ENCODE results near the gene PRR30. TPM values are rescaled to one million over a fixed set of nuclear protein-coding genes. Genes with fewer than 3 reads are reported as not detected.

Gene PRR30
- total and polyA plus RNA-seq, 2 donors, result not detected

GRCh38 chr2:27133905-27134780, 5.1 kb downstream of the PRR30 start, which contains the start of gene PREB:
Gene PREB (minus strand): TSS chr2:27134636. CDS start chr2:27134421, 215 bp downstream.
- H3K4me1 ChIP-seq (ENCODE audit: control insufficient read depth in 2 of 2, insufficient read depth in 2 of 2, low read length in 2 of 2), result peaks cover 5 to 13% of the 10 kb centered on the region in 2 donors
- peaks cover 34 to 36% of the 10 kb centered on the region in 2 donors for H3K36me3 ChIP-seq (ENCODE audit: control insufficient read depth in 2 of 2, insufficient read depth in 2 of 2, low read length in 1 of 2)
- H3K9me3 ChIP-seq (ENCODE audit: control insufficient read depth in 2 of 2, insufficient read depth in 1 of 2, low read length in 1 of 2), result no peaks in the 10 kb centered on the region
- H3K27ac ChIP-seq (ENCODE audit: low read depth in 1 of 2, low read length in 1 of 2), result peak within 1 kb of the TSS; percentile 52 to 80
- H3K4me3 ChIP-seq (ENCODE audit: low read length in 2 of 2), result peak within 1 kb of the TSS; percentile 89 to 91
- DNase-seq (ENCODE audit: low read depth in 6 of 9, low spot score in 9 of 9), result peak; percentile 76 to 99 (median 94)
- peaks cover 0 to 6% of the 10 kb centered on the region in 2 donors for H3K27me3 ChIP-seq (ENCODE audit: control insufficient read depth in 2 of 2, insufficient read depth in 1 of 2, low read length in 1 of 2)
- under 1% methylated on average over 86 of the region's 86 CpGs for WGBS

GRCh38 chr2:27133195-27133875, 5.9 kb downstream of the PRR30 start:
- Histone ChIP-seq H3K27me3 (ENCODE audit: control insufficient read depth in 2 of 2, insufficient read depth in 1 of 2, low read length in 1 of 2) (peaks cover 0 to 3% of the 10 kb centered on the region in 2 donors), H3K36me3 (ENCODE audit: control insufficient read depth in 2 of 2, insufficient read depth in 2 of 2, low read length in 1 of 2) (peaks cover 34 to 36% of the 10 kb centered on the region in 2 donors), H3K4me3 (ENCODE audit: low read length in 2 of 2) (peak overlapping the region; percentile 89 to 91), H3K9me3 (ENCODE audit: control insufficient read depth in 2 of 2, insufficient read depth in 1 of 2, low read length in 1 of 2) (no peaks in the 10 kb centered on the region), H3K27ac (ENCODE audit: low read depth in 1 of 2, low read length in 1 of 2) (no peak overlapping the region), H3K4me1 (ENCODE audit: control insufficient read depth in 2 of 2, insufficient read depth in 2 of 2, low read length in 2 of 2) (peaks cover 5 to 13% of the 10 kb centered on the region in 2 donors)
- 63% methylated on average over 14 of the region's 14 CpGs for WGBS
- peak in 1 of 9 donors; percentile 12 for DNase-seq (ENCODE audit: low read depth in 6 of 9, low spot score in 9 of 9)

- Histone ChIP-seq H3K4me3 (ENCODE audit: low read length in 2 of 2) (no peak overlapping the region), H3K27ac (ENCODE audit: low read depth in 1 of 2, low read length in 1 of 2) (no peak overlapping the region), H3K27me3 (ENCODE audit: control insufficient read depth in 2 of 2, insufficient read depth in 1 of 2, low read length in 1 of 2) (no peaks in the 10 kb centered on the region), H3K4me1 (ENCODE audit: control insufficient read depth in 2 of 2, insufficient read depth in 2 of 2, low read length in 2 of 2) (peaks cover 5 to 13% of the 10 kb centered on the region in 2 donors), H3K36me3 (ENCODE audit: control insufficient read depth in 2 of 2, insufficient read depth in 2 of 2, low read length in 1 of 2) (peaks cover 34 to 36% of the 10 kb centered on the region in 2 donors), H3K9me3 (ENCODE audit: control insufficient read depth in 2 of 2, insufficient read depth in 1 of 2, low read length in 1 of 2) (no peaks in the 10 kb centered on the region)
- WGBS, result 98% methylated on average over 11 of the region's 11 CpGs
- DNase-seq (ENCODE audit: low read depth in 6 of 9, low spot score in 9 of 9), result no peak
Observed at GRCh38 chr2:27131429-27131828, 7.8 kb downstream of the PRR30 start.

GRCh38 chr2:27130396-27130795, 8.8 kb downstream of the PRR30 start:
- no peak for DNase-seq (ENCODE audit: low read depth in 6 of 9, low spot score in 9 of 9)
- WGBS, result 99% methylated on average over 10 of the region's 10 CpGs
- Histone ChIP-seq H3K27me3 (ENCODE audit: control insufficient read depth in 2 of 2, insufficient read depth in 1 of 2, low read length in 1 of 2) (no peaks in the 10 kb centered on the region), H3K4me3 (ENCODE audit: low read length in 2 of 2) (no peak overlapping the region), H3K4me1 (ENCODE audit: control insufficient read depth in 2 of 2, insufficient read depth in 2 of 2, low read length in 2 of 2) (peaks cover 5 to 13% of the 10 kb centered on the region in 2 donors), H3K9me3 (ENCODE audit: control insufficient read depth in 2 of 2, insufficient read depth in 1 of 2, low read length in 1 of 2) (no peaks in the 10 kb centered on the region), H3K36me3 (ENCODE audit: control insufficient read depth in 2 of 2, insufficient read depth in 2 of 2, low read length in 1 of 2) (peaks cover 34 to 36% of the 10 kb centered on the region in 2 donors), H3K27ac (ENCODE audit: low read depth in 1 of 2, low read length in 1 of 2) (no peak overlapping the region)

- Histone ChIP-seq H3K4me3 (ENCODE audit: low read length in 2 of 2) (no peak overlapping the region), H3K27ac (ENCODE audit: low read depth in 1 of 2, low read length in 1 of 2) (no peak overlapping the region), H3K9me3 (ENCODE audit: control insufficient read depth in 2 of 2, insufficient read depth in 1 of 2, low read length in 1 of 2) (no peaks in the 10 kb centered on the region), H3K36me3 (ENCODE audit: control insufficient read depth in 2 of 2, insufficient read depth in 2 of 2, low read length in 1 of 2) (peaks cover 34 to 36% of the 10 kb centered on the region in 2 donors), H3K4me1 (ENCODE audit: control insufficient read depth in 2 of 2, insufficient read depth in 2 of 2, low read length in 2 of 2) (peaks cover 5 to 14% of the 10 kb centered on the region in 2 donors), H3K27me3 (ENCODE audit: control insufficient read depth in 2 of 2, insufficient read depth in 1 of 2, low read length in 1 of 2) (peaks cover 0 to 7% of the 10 kb centered on the region in 2 donors)
- no peak for DNase-seq (ENCODE audit: low read depth in 6 of 9, low spot score in 9 of 9)
- WGBS, result 96% methylated on average over 11 of the region's 11 CpGs
Observed at GRCh38 chr2:27128668-27129571, 10.3 kb downstream of the PRR30 start.

GRCh38 chr2:27127883-27128667, 11.1 kb downstream of the PRR30 start:
- H3K36me3 ChIP-seq (ENCODE audit: control insufficient read depth in 2 of 2, insufficient read depth in 2 of 2, low read length in 1 of 2), result peaks cover 34 to 36% of the 10 kb centered on the region in 2 donors
- 95% methylated on average over 9 of the region's 9 CpGs for WGBS
- no peak for DNase-seq (ENCODE audit: low read depth in 6 of 9, low spot score in 9 of 9)
- no peak overlapping the region for H3K27ac ChIP-seq (ENCODE audit: low read depth in 1 of 2, low read length in 1 of 2)
- H3K9me3 ChIP-seq (ENCODE audit: control insufficient read depth in 2 of 2, insufficient read depth in 1 of 2, low read length in 1 of 2), result no peaks in the 10 kb centered on the region
- H3K4me1 ChIP-seq (ENCODE audit: control insufficient read depth in 2 of 2, insufficient read depth in 2 of 2, low read length in 2 of 2), result peaks cover 5 to 13% of the 10 kb centered on the region in 2 donors
- peaks cover 0 to 16% of the 10 kb centered on the region in 2 donors for H3K27me3 ChIP-seq (ENCODE audit: control insufficient read depth in 2 of 2, insufficient read depth in 1 of 2, low read length in 1 of 2)
- H3K4me3 ChIP-seq (ENCODE audit: low read length in 2 of 2), result no peak overlapping the region

GRCh38 chr2:27126252-27126710, 12.9 kb downstream of the PRR30 start:
- WGBS, result 70% methylated on average over 5 of the region's 5 CpGs
- Histone ChIP-seq H3K4me3 (ENCODE audit: low read length in 2 of 2) (no peak overlapping the region), H3K9me3 (ENCODE audit: control insufficient read depth in 2 of 2, insufficient read depth in 1 of 2, low read length in 1 of 2) (no peaks in the 10 kb centered on the region), H3K4me1 (ENCODE audit: control insufficient read depth in 2 of 2, insufficient read depth in 2 of 2, low read length in 2 of 2) (peaks cover 5 to 11% of the 10 kb centered on the region in 2 donors), H3K36me3 (ENCODE audit: control insufficient read depth in 2 of 2, insufficient read depth in 2 of 2, low read length in 1 of 2) (peaks cover 18 to 20% of the 10 kb centered on the region in 2 donors), H3K27ac (ENCODE audit: low read depth in 1 of 2, low read length in 1 of 2) (no peak overlapping the region), H3K27me3 (ENCODE audit: control insufficient read depth in 2 of 2, insufficient read depth in 1 of 2, low read length in 1 of 2) (peaks cover 6 to 34% of the 10 kb centered on the region in 2 donors)
- no peak for DNase-seq (ENCODE audit: low read depth in 6 of 9, low spot score in 9 of 9)

- no peaks in the 10 kb centered on the region for H3K9me3 ChIP-seq (ENCODE audit: control insufficient read depth in 2 of 2, insufficient read depth in 1 of 2, low read length in 1 of 2)
- 97% methylated on average over 3 of the region's 3 CpGs for WGBS
- peaks cover 5 to 11% of the 10 kb centered on the region in 2 donors for H3K4me1 ChIP-seq (ENCODE audit: control insufficient read depth in 2 of 2, insufficient read depth in 2 of 2, low read length in 2 of 2)
Observed at GRCh38 chr2:27125104-27125503, 14.1 kb downstream of the PRR30 start.

More at GRCh38 chr2:27125104-27125503, 14.1 kb downstream of the PRR30 start:
- no peak overlapping the region for H3K4me3 ChIP-seq (ENCODE audit: low read length in 2 of 2)
- no peak overlapping the region for H3K27ac ChIP-seq (ENCODE audit: low read depth in 1 of 2, low read length in 1 of 2)
- H3K27me3 ChIP-seq (ENCODE audit: control insufficient read depth in 2 of 2, insufficient read depth in 1 of 2, low read length in 1 of 2), result peaks cover 14 to 46% of the 10 kb centered on the region in 2 donors
- no peak for DNase-seq (ENCODE audit: low read depth in 6 of 9, low spot score in 9 of 9)
- peaks cover 6 to 8% of the 10 kb centered on the region in 2 donors for H3K36me3 ChIP-seq (ENCODE audit: control insufficient read depth in 2 of 2, insufficient read depth in 2 of 2, low read length in 1 of 2)
